Fibroblast of lung (primary cell): ENCODE results near the gene VTI1A. TPM values are rescaled to one million over a fixed set of nuclear protein-coding genes. Genes with fewer than 3 reads are reported as not detected.

Experiments used
- DNase-seq, 2 donors: peaks; one replicate each; pipeline versions ENCODE4 v3.0.0 to v3.0.0-alpha.2; 2010; ENCODE audit warnings: low read depth in 2 of 2
- H2AFZ ChIP-seq: 2 replicates; pipeline ENCODE4 v1.5.1; 2012; ENCODE audit warnings: low read length, control low read depth, inconsistent platforms
- H3K27ac ChIP-seq: 2 replicates; pipeline ENCODE4 v1.5.1; 2011; ENCODE audit warnings: low read length, control low read depth; ENCODE audit not compliant: insufficient read depth
- H3K27me3 ChIP-seq: 2 replicates; pipeline ENCODE4 v1.5.1; 2011; ENCODE audit warnings: mild to moderate bottlenecking, low read length; ENCODE audit not compliant: control insufficient read depth, insufficient read depth
- H3K36me3 ChIP-seq: 2 replicates; pipeline ENCODE4 v1.5.1; 2011; ENCODE audit warnings: low read length; ENCODE audit not compliant: control insufficient read depth, insufficient read depth
- H3K4me1 ChIP-seq: 2 replicates; pipeline ENCODE4 v1.5.1; 2011; ENCODE audit warnings: low read length; ENCODE audit not compliant: control insufficient read depth, insufficient read depth; ENCODE audit errors: extremely low read depth
- H3K4me2 ChIP-seq: 2 replicates; pipeline ENCODE4 v1.5.1; 2011; ENCODE audit warnings: low read length, control low read depth; ENCODE audit not compliant: insufficient read depth; ENCODE audit errors: extremely low read depth
- H3K4me3 ChIP-seq, 4 experiments: fragments of 200-600 bp in 1 of 4; sonication (generic) in 1 of 4; replicated peaks in 1 of 4; 2 replicates each; pipeline ENCODE4 v1.5.1; 2011 to 2016; ENCODE audit warnings: low read length in 4 of 4, low read depth in 3 of 4, mild to moderate bottlenecking in 3 of 4, control low read depth in 2 of 4, inconsistent platforms in 1 of 4, mixed read lengths in 1 of 4; ENCODE audit not compliant: insufficient read depth in 1 of 4; ENCODE audit errors: control extremely low read depth in 1 of 4
- H3K79me2 ChIP-seq: 2 replicates; pipeline ENCODE4 v1.5.1; 2012; ENCODE audit warnings: mild to moderate bottlenecking, low read length, inconsistent platforms; ENCODE audit not compliant: control insufficient read depth, insufficient read depth
- H3K9ac ChIP-seq: 2 replicates; pipeline ENCODE4 v1.5.1; 2011; ENCODE audit warnings: mild to moderate bottlenecking, low read length, control low read depth; ENCODE audit not compliant: insufficient read depth
- H3K9me3 ChIP-seq: 2 replicates; pipeline ENCODE4 v1.5.1; 2012; ENCODE audit warnings: low read depth, low read length; ENCODE audit not compliant: control insufficient read depth, insufficient read depth
- H4K20me1 ChIP-seq: 2 replicates; pipeline ENCODE4 v1.5.1; 2011; ENCODE audit warnings: low read length; ENCODE audit not compliant: control insufficient read depth, insufficient read depth; ENCODE audit errors: extremely low read depth
- EZH2 ChIP-seq: IDR thresholded peaks from 2 replicates; pipeline ENCODE4 v1.5.1; 2012; ENCODE audit warnings: low read length, control low read depth, mild to moderate bottlenecking; ENCODE audit errors: missing control alignments
- polyA plus RNA-seq, 2 donors: library from polyadenylated mRNA; depleted of rRNA in 1 of 2; stranded (reverse) in 1 of 2; unstranded in 1 of 2; fragments of >200 nt; gene quantifications; 2 replicates each; pipeline ENCODE4 v1.2.1, GENCODE V29; 2011 to 2012; ENCODE audit warnings: missing spikeins in 1 of 2
- total RNA-seq: library from RNA; depleted of rRNA; stranded (reverse); fragments of >200 nt; gene quantifications from 2 replicates; pipeline ENCODE4 v1.2.1, GENCODE V29; 2014
- TF ChIP-seq, protein P1 (sequence below), 2 donors: IDR thresholded peaks in 1 of 2; conservative IDR thresholded peaks in 1 of 2; 1 replicate in 1 of 2; 2 replicates in 1 of 2; pipeline ENCODE4 v1.5.1; 2011 to 2012; ENCODE audit warnings: low read length in 2 of 2, control low read depth in 1 of 2, inconsistent platforms in 1 of 2, low read depth in 1 of 2, mild to moderate bottlenecking in 1 of 2

VTI1A gene
- total and polyA plus RNA-seq, 2 donors (not counting 1 experiment from before 2014, with no cell fraction given): 19.1 to 30.9 TPM

DNA sequence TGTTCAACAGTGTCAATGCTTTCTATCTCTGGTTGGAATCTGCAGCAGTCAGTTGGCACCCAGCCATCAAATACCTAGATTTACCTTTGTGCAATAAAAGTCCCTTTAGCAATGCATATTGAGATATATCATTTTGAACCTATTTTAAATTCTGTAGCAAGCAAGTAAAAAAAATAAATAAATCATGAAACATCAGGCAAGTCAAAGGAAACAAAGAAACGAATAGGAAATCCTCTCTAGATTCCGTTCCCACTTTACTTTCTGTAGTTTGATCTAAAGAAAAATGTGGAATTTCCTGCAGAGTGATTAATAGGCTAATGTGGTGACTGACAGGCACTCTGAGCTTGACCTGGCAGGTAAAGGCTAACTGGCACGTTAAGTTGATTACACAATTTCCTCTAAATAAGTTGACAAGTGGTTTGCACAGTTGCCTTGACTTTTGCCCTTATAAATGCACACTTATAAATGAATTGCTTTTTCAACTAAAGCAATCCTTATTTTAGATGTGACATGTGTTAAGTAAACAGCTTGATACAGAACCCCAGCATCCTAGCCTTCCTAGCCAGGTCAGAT is 294.9 kb downstream of the VTI1A start:
- Histone ChIP-seq H4K20me1 (no peaks in the 10 kb centered on the region), H3K79me2 (no peaks in the 10 kb centered on the region), H3K27me3 (no peaks in the 10 kb centered on the region), H3K4me3 (no peak overlapping the region), H3K9me3 (no peaks in the 10 kb centered on the region), H2AFZ (no peak overlapping the region), H3K4me1 (peaks cover 6% of the 10 kb centered on the region), H3K9ac (no peak overlapping the region), H3K4me2 (no peak overlapping the region), H3K36me3 (no peaks in the 10 kb centered on the region), H3K27ac (no peak overlapping the region)
- TF ChIP-seq EZH2: no peak
- TF ChIP-seq, protein P1, sequence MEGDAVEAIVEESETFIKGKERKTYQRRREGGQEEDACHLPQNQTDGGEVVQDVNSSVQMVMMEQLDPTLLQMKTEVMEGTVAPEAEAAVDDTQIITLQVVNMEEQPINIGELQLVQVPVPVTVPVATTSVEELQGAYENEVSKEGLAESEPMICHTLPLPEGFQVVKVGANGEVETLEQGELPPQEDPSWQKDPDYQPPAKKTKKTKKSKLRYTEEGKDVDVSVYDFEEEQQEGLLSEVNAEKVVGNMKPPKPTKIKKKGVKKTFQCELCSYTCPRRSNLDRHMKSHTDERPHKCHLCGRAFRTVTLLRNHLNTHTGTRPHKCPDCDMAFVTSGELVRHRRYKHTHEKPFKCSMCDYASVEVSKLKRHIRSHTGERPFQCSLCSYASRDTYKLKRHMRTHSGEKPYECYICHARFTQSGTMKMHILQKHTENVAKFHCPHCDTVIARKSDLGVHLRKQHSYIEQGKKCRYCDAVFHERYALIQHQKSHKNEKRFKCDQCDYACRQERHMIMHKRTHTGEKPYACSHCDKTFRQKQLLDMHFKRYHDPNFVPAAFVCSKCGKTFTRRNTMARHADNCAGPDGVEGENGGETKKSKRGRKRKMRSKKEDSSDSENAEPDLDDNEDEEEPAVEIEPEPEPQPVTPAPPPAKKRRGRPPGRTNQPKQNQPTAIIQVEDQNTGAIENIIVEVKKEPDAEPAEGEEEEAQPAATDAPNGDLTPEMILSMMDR (conservative IDR thresholded peaks at IDR 0.05 in 1 of 2, IDR thresholded peaks at IDR 0.05 in 1 of 2; ENCODE audit: low read depth in 1 of 2, low read length in 2 of 2): no peak
- no peak for DNase-seq

DNA sequence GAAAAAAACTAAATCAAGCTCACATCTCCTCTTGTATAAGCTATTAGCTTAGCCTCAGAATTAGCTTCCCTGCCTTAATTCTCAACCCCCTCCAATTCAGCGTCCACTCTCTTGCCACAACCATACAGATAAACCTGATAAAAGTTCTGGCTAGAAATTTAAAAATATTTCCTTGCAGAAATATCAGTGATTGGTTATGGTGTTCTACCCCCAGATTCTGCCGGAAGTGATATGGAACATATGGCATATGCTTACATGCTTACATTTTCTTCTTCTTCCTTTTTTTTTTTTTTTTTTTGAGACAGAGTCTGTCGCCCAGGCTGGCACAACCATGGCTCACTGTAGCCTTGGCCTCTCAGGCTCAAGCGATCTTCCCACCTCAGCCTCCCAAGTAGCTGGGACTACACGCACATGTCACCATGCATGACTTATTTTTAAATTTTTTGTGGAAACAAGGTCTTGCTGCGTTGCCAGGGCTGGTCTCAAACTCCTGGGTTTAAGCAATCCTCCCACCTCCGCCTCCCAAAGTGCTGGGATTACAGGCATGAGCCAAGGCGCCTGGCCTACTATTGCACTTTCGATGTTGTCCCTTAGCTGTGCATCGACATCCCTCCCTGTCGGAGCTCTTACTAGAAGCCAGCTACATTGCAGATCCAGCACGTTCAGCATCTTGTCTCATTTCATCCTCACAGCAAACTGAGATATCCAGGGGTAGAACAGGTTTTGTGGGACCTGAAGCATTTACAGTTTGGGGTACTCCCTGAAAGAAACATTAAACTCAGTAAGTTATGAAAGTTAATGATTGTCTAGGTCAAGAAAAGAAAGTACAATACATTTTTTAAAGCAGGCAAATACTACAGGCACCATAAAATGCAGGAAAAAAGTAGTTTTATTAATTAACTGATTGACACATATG is 297.4 kb downstream of the VTI1A start:
- peaks cover 6% of the 10 kb centered on the region for H3K4me1 ChIP-seq
- DNase-seq: no peak
- no peak overlapping the region for H3K4me3 ChIP-seq
- no peak overlapping the region for H2AFZ ChIP-seq
- no peaks in the 10 kb centered on the region for H3K9me3 ChIP-seq
- no peak overlapping the region for H3K9ac ChIP-seq
- no peaks in the 10 kb centered on the region for H3K79me2 ChIP-seq
- no peaks in the 10 kb centered on the region for H3K36me3 ChIP-seq
- H3K27ac ChIP-seq: no peak overlapping the region
- no peaks in the 10 kb centered on the region for H4K20me1 ChIP-seq
- H3K4me2 ChIP-seq: no peak overlapping the region
- no peaks in the 10 kb centered on the region for H3K27me3 ChIP-seq
- no peak for TF ChIP-seq EZH2
- TF ChIP-seq, protein P1 (conservative IDR thresholded peaks at IDR 0.05 in 1 of 2, IDR thresholded peaks at IDR 0.05 in 1 of 2; ENCODE audit: low read depth in 1 of 2, low read length in 2 of 2): no peak

DNA sequence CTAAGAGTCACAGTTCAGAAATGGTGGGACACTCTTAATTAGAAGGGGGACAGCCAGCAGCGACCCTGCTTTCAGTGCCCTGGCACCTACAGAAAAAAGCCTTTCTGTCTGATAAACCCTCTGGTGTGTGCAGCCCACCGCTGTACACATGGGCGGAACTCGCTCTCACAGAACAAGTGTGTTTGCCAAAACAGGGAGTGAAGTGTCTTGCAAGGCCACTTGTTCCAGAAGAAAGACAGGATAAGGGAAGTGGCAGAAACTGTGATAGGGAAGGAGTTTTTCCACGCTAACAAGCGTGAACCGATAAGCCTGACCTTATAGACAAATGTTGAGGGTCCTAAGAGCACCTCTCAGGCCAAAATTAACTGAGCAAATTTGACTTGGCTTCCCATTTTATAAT is 299.3 kb downstream of the VTI1A start:
- Histone ChIP-seq H3K4me1 (peaks cover 6% of the 10 kb centered on the region), H2AFZ (no peak overlapping the region), H3K4me2 (no peak overlapping the region), H3K36me3 (no peaks in the 10 kb centered on the region), H3K27me3 (no peaks in the 10 kb centered on the region), H3K4me3 (no peak overlapping the region), H3K79me2 (no peaks in the 10 kb centered on the region), H4K20me1 (no peaks in the 10 kb centered on the region), H3K27ac (no peak overlapping the region), H3K9me3 (no peaks in the 10 kb centered on the region), H3K9ac (no peak overlapping the region)
- TF ChIP-seq, protein P1 (conservative IDR thresholded peaks at IDR 0.05 in 1 of 2, IDR thresholded peaks at IDR 0.05 in 1 of 2; ENCODE audit: low read depth in 1 of 2, low read length in 2 of 2): no peak
- TF ChIP-seq EZH2: no peak
- DNase-seq: no peak
